ENCODE data around the gene SIGLEC14.

- TF ChIP-seq POLR2A (IDR thresholded peaks at IDR 0.05; ENCODE audit: extremely low read depth, insufficient read length), result no peak
- TF ChIP-seq CTCF (IDR thresholded peaks at IDR 0.05; ENCODE audit: low read depth, low read length), result no peak
- no peak for TF ChIP-seq MAX (IDR thresholded peaks at IDR 0.05; ENCODE audit: low read depth, low read length)
- no peak for TF ChIP-seq MYC (IDR thresholded peaks at IDR 0.05; ENCODE audit: low read depth, low read length)
These were observed 43.9 kb upstream of the SIGLEC14 start for GRCh38 chr19:51690454-51691073.
